IgD-negative memory B cell (primary cell): Measurements from ENCODE around the gene AQP10. TPM values are rescaled to one million over a fixed set of nuclear protein-coding genes. Genes with fewer than 3 reads are reported as not detected.
"Not testable (repeated sequence)": the region's sequence is repeated elsewhere in the genome, so short reads cannot be mapped to it uniquely, and the experiment has no call there.

Experiments used
- H3K27ac Mint-ChIP-seq, 3 donors: one replicate each; pipeline ENCODE4 v1.8.0; 2020 to 2022; ENCODE audit warnings: mild to moderate bottlenecking in 3 of 3, mixed read lengths in 3 of 3, moderate library complexity in 1 of 3
- H3K27me3 Mint-ChIP-seq: one replicate; pipeline ENCODE4 v1.8.0; 2021; ENCODE audit warnings: mixed read lengths
- H3K36me3 Mint-ChIP-seq: one replicate; pipeline ENCODE4 v1.8.0; 2020; ENCODE audit warnings: mild to moderate bottlenecking, mixed read lengths
- H3K4me1 Mint-ChIP-seq, 3 donors: one replicate each; pipeline ENCODE4 v1.8.0; 2020 to 2022; ENCODE audit warnings: mixed read lengths in 3 of 3, mild to moderate bottlenecking in 1 of 3
- H3K4me3 Mint-ChIP-seq, 4 donors: one replicate each; pipeline ENCODE4 v1.8.0; 2020 to 2022; ENCODE audit warnings: mild to moderate bottlenecking in 4 of 4, mixed read lengths in 4 of 4, moderate library complexity in 3 of 4
- H3K9me3 Mint-ChIP-seq, 3 donors: one replicate each; pipeline ENCODE4 v1.8.0; 2020 to 2021; ENCODE audit warnings: mixed read lengths in 3 of 3, mild to moderate bottlenecking in 1 of 3
- polyA plus RNA-seq: library from polyadenylated mRNA; unstranded; fragments of 300-500 nt; fragmentation: Illumina TruSeq; gene quantifications from one replicate; pipeline ENCODE4 v1.2.3, GENCODE V29; 2021

The AQP10 gene
- polyA plus RNA-seq, 1 donor from 2014 or later: not detected

GRCh38 chr1:154371436-154371835 is 50.5 kb downstream of the AQP10 start:
- H3K4me3 Mint-ChIP-seq: no peak overlapping the region
- no peaks in the 10 kb centered on the region for H3K9me3 Mint-ChIP-seq
- H3K27me3 Mint-ChIP-seq: peaks cover 1% of the 10 kb centered on the region
- H3K4me1 Mint-ChIP-seq: no peaks in the 10 kb centered on the region
- no peaks in the 10 kb centered on the region for H3K36me3 Mint-ChIP-seq
- H3K27ac Mint-ChIP-seq: no peak overlapping the region

GRCh38 chr1:154373777-154374357 is 53.0 kb downstream of the AQP10 start:
- H3K27me3 Mint-ChIP-seq, H3K4me1 Mint-ChIP-seq, H3K9me3 Mint-ChIP-seq, H3K36me3 Mint-ChIP-seq, H3K4me3 Mint-ChIP-seq: not testable (repeated sequence)
- H3K27ac Mint-ChIP-seq: peak overlapping the region in 1 of 3 donors; percentile 69

Other genes with a start within 250 kb of the AQP10 start
- gene NUP210L, start 166.0 kb upstream of the AQP10 start, polyA plus RNA-seq: not detected
- gene TPM3, start 129.0 kb upstream of the AQP10 start, polyA plus RNA-seq: 878 TPM
- not detected for gene CFAP141, start 114.8 kb upstream of the AQP10 start, polyA plus RNA-seq
- 60.6 TPM for gene UBAP2L, start 100.1 kb upstream of the AQP10 start, polyA plus RNA-seq
- gene HAX1, start 48.5 kb upstream of the AQP10 start, polyA plus RNA-seq: 119 TPM
- 20.7 TPM for gene ATP8B2, start 4.4 kb downstream of the AQP10 start, polyA plus RNA-seq
- 6.8 TPM for gene IL6R, start 84.2 kb downstream of the AQP10 start, polyA plus RNA-seq
- gene TDRD10, start 181.1 kb downstream of the AQP10 start, polyA plus RNA-seq: not detected
- not detected for gene SHE, start 181.3 kb downstream of the AQP10 start, polyA plus RNA-seq
- 9.0 TPM for gene UBE2Q1, start 237.6 kb downstream of the AQP10 start, polyA plus RNA-seq
- 0.04 TPM for gene CHRNB2, start 246.7 kb downstream of the AQP10 start, polyA plus RNA-seq